Measurements from ENCODE around the gene LARP6. TPM values are rescaled to one million over a fixed set of nuclear protein-coding genes. Genes with fewer than 3 reads are reported as not detected.

Gene LARP6
- not detected in 2 replicates for total RNA-seq (2014; rRNA removed; shearing (Covaris generic); ENCODE audit: low replicate concordance)

DNA sequence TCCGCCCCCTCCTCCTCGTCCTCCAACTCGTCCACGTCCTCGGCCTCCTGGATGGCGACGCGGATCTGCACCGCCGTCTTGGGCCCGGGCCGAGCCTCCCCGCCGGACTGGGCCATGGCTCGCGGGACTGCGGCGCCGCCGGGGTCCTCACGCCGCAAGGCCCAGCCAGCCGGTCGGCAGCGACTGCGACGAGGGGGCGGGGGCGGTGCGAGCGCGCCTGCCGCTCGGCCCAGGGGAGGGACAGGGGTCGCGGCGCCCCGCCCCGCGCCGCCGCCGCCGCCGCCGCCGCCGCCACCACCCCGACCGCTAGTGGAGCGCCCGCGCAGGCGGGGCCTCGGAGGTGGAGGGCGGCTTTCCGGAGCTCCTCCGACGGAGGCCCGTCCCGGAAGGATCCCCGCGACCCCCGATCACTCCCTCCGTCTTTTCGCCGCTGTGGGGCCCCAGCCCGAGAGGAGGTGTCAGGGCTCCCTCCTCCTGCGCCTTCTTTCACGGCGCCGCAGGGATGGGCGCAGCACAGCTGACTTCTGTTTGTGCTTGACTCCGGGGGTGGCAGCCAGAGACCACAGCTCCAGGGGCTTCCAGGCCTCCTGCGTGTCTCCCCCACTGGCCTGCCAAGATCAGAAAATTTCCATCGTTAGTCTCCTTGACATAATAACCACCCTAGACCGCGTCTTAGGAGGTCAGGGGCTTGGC lies at the start of gene LARP6:
TSS of gene LARP6 (minus strand) at position 185 of the 693 bp plus-strand sequence. CDS start at position 116, 69 bp downstream.
- Histone ChIP-seq H3K9me3 (ENCODE audit: low read length) (no peaks in the 10 kb centered on the region), H3K36me3 (ENCODE audit: insufficient read depth, low read length) (no peaks in the 10 kb centered on the region), H3K27ac (ENCODE audit: low read length) (no peak within 1 kb of the TSS), H3K4me1 (ENCODE audit: low read length) (peaks cover 2% of the 10 kb centered on the region; the same call in 1 of the 2 replicates), H3K9me2 (replicated peaks; ENCODE audit: insufficient read depth, low read length) (no peaks in the 10 kb centered on the region), H3K4me2 (ENCODE audit: low read depth, low read length, poor library complexity, severe bottlenecking) (no peak within 1 kb of the TSS), H2AFZ (ENCODE audit: low read length) (no peak within 1 kb of the TSS), H3K4me3 (ENCODE audit: low read length) (no peak within 1 kb of the TSS), H4K20me1 (ENCODE audit: insufficient read depth, low read depth, low read length) (no peaks in the 10 kb centered on the region), H3K9ac (ENCODE audit: low read length) (no peak within 1 kb of the TSS), H3K79me2 (ENCODE audit: low read length) (no peaks in the 10 kb centered on the region), H3K27me3 (ENCODE audit: low read length) (no peaks in the 10 kb centered on the region)
- DNase-seq, result no peak

DNA sequence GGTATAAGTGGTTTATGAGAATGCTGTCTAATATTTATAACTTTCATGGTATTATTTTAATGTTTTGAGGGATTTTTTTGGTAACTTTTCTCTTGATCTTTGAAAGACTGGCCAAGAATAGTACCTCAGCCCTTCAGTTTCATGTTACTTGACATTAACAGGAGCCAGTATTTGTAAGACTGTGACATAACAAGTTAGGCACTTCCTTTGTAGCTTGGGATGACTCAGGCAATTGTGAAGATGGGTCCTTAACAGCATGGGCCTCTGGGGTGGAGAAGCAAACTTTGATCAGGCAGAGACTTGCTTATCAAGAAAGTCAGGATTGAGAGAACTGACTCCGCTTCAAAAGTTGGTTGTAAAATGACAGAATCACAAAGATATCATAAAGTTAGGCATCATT lies 48.1 kb upstream of the LARP6 start:
- H3K79me2 ChIP-seq (ENCODE audit: low read length), result no peaks in the 10 kb centered on the region
- H3K27ac ChIP-seq (ENCODE audit: low read length), result no peak overlapping the region
- H3K36me3 ChIP-seq (ENCODE audit: insufficient read depth, low read length), result no peaks in the 10 kb centered on the region
- H4K20me1 ChIP-seq (ENCODE audit: insufficient read depth, low read depth, low read length), result no peaks in the 10 kb centered on the region
- no peak overlapping the region for H3K4me2 ChIP-seq (ENCODE audit: low read depth, low read length, poor library complexity, severe bottlenecking)
- no peaks in the 10 kb centered on the region for H3K4me1 ChIP-seq (ENCODE audit: low read length)
- H2AFZ ChIP-seq (ENCODE audit: low read length), result no peak overlapping the region
- H3K9ac ChIP-seq (ENCODE audit: low read length), result no peak overlapping the region
- DNase-seq, result no peak
- H3K27me3 ChIP-seq (ENCODE audit: low read length), result no peaks in the 10 kb centered on the region
- no peaks in the 10 kb centered on the region for H3K9me3 ChIP-seq (ENCODE audit: low read length)
- H3K4me3 ChIP-seq (ENCODE audit: low read length), result no peak overlapping the region
- no peaks in the 10 kb centered on the region for H3K9me2 ChIP-seq (replicated peaks; ENCODE audit: insufficient read depth, low read length)

- H3K9ac ChIP-seq (ENCODE audit: low read length), result no peak overlapping the region
- no peak overlapping the region for H3K27ac ChIP-seq (ENCODE audit: low read length)
- no peak overlapping the region for H3K4me3 ChIP-seq (ENCODE audit: low read length)
- H3K4me2 ChIP-seq (ENCODE audit: low read depth, low read length, poor library complexity, severe bottlenecking), result no peak overlapping the region
- no peaks in the 10 kb centered on the region for H3K79me2 ChIP-seq (ENCODE audit: low read length)
- no peak overlapping the region for H2AFZ ChIP-seq (ENCODE audit: low read length)
- no peaks in the 10 kb centered on the region for H4K20me1 ChIP-seq (ENCODE audit: insufficient read depth, low read depth, low read length)
- H3K4me1 ChIP-seq (ENCODE audit: low read length), result no peaks in the 10 kb centered on the region
- DNase-seq, result no peak
- no peaks in the 10 kb centered on the region for H3K9me3 ChIP-seq (ENCODE audit: low read length)
- no peaks in the 10 kb centered on the region for H3K27me3 ChIP-seq (ENCODE audit: low read length)
- no peaks in the 10 kb centered on the region for H3K9me2 ChIP-seq (replicated peaks; ENCODE audit: insufficient read depth, low read length)
- H3K36me3 ChIP-seq (ENCODE audit: insufficient read depth, low read length), result no peaks in the 10 kb centered on the region
These were observed 39.1 kb upstream of the LARP6 start for GRCh38 chr15:70892912-70893560.

GRCh38 chr15:70892002-70892911 lies 38.3 kb upstream of the LARP6 start, which contains the start of the genes LRRC49 and THAP10:
Gene LRRC49 (plus strand): TSS chr15:70892826. CDS start chr15:70892895, 69 bp downstream.
Gene THAP10 (minus strand): TSS chr15:70892433. CDS start chr15:70892272, 161 bp downstream.
- Histone ChIP-seq H3K4me1 (ENCODE audit: low read length) (no peaks in the 10 kb centered on the region), H3K9ac (ENCODE audit: low read length) (no peak within 1 kb of the TSS), H4K20me1 (ENCODE audit: insufficient read depth, low read depth, low read length) (no peaks in the 10 kb centered on the region), H3K9me3 (ENCODE audit: low read length) (no peaks in the 10 kb centered on the region), H3K79me2 (ENCODE audit: low read length) (no peaks in the 10 kb centered on the region), H3K4me3 (ENCODE audit: low read length) (no peak within 1 kb of the TSS), H3K27me3 (ENCODE audit: low read length) (no peaks in the 10 kb centered on the region), H3K9me2 (replicated peaks; ENCODE audit: insufficient read depth, low read length) (no peaks in the 10 kb centered on the region), H2AFZ (ENCODE audit: low read length) (no peak within 1 kb of the TSS), H3K4me2 (ENCODE audit: low read depth, low read length, poor library complexity, severe bottlenecking) (no peak within 1 kb of the TSS), H3K36me3 (ENCODE audit: insufficient read depth, low read length) (no peaks in the 10 kb centered on the region), H3K27ac (ENCODE audit: low read length) (no peak within 1 kb of the TSS)
- DNase-seq, result no peak

GRCh38 chr15:70882361-70882760 lies 28.4 kb upstream of the LARP6 start:
- H3K27ac ChIP-seq (ENCODE audit: low read length), result no peak overlapping the region
- H3K4me3 ChIP-seq (ENCODE audit: low read length), result no peak overlapping the region

GRCh38 chr15:70880781-70881180 lies 26.8 kb upstream of the LARP6 start:
- Histone ChIP-seq H3K9me3 (ENCODE audit: low read length) (no peaks in the 10 kb centered on the region), H3K4me2 (ENCODE audit: low read depth, low read length, poor library complexity, severe bottlenecking) (no peak overlapping the region), H3K4me3 (ENCODE audit: low read length) (no peak overlapping the region), H2AFZ (ENCODE audit: low read length) (no peak overlapping the region), H3K27me3 (ENCODE audit: low read length) (no peaks in the 10 kb centered on the region), H3K79me2 (ENCODE audit: low read length) (no peaks in the 10 kb centered on the region), H3K36me3 (ENCODE audit: insufficient read depth, low read length) (no peaks in the 10 kb centered on the region), H3K9ac (ENCODE audit: low read length) (no peak overlapping the region), H4K20me1 (ENCODE audit: insufficient read depth, low read depth, low read length) (no peaks in the 10 kb centered on the region), H3K4me1 (ENCODE audit: low read length) (no peaks in the 10 kb centered on the region), H3K9me2 (replicated peaks; ENCODE audit: insufficient read depth, low read length) (no peaks in the 10 kb centered on the region), H3K27ac (ENCODE audit: low read length) (no peak overlapping the region)
- no peak for DNase-seq

More at GRCh38 chr15:70882361-70882760, 28.4 kb upstream of the LARP6 start:
- H3K4me2 ChIP-seq (ENCODE audit: low read depth, low read length, poor library complexity, severe bottlenecking), result no peak overlapping the region
- no peak for DNase-seq
- no peaks in the 10 kb centered on the region for H3K36me3 ChIP-seq (ENCODE audit: insufficient read depth, low read length)
- no peaks in the 10 kb centered on the region for H3K9me3 ChIP-seq (ENCODE audit: low read length)
- no peaks in the 10 kb centered on the region for H3K4me1 ChIP-seq (ENCODE audit: low read length)
- no peaks in the 10 kb centered on the region for H4K20me1 ChIP-seq (ENCODE audit: insufficient read depth, low read depth, low read length)
- H3K27me3 ChIP-seq (ENCODE audit: low read length), result no peaks in the 10 kb centered on the region
- no peaks in the 10 kb centered on the region for H3K9me2 ChIP-seq (replicated peaks; ENCODE audit: insufficient read depth, low read length)
- no peak overlapping the region for H3K9ac ChIP-seq (ENCODE audit: low read length)
- no peak overlapping the region for H2AFZ ChIP-seq (ENCODE audit: low read length)
- no peaks in the 10 kb centered on the region for H3K79me2 ChIP-seq (ENCODE audit: low read length)

GRCh38 chr15:70879401-70879800 lies 25.4 kb upstream of the LARP6 start:
- H3K9ac ChIP-seq (ENCODE audit: low read length), result no peak overlapping the region
- no peaks in the 10 kb centered on the region for H3K79me2 ChIP-seq (ENCODE audit: low read length)
- no peak overlapping the region for H3K27ac ChIP-seq (ENCODE audit: low read length)
- H3K9me2 ChIP-seq (replicated peaks; ENCODE audit: insufficient read depth, low read length), result no peaks in the 10 kb centered on the region
- H2AFZ ChIP-seq (ENCODE audit: low read length), result no peak overlapping the region
- H3K9me3 ChIP-seq (ENCODE audit: low read length), result no peaks in the 10 kb centered on the region
- no peaks in the 10 kb centered on the region for H3K27me3 ChIP-seq (ENCODE audit: low read length)
- H3K4me1 ChIP-seq (ENCODE audit: low read length), result no peaks in the 10 kb centered on the region
- no peak for DNase-seq
- no peaks in the 10 kb centered on the region for H4K20me1 ChIP-seq (ENCODE audit: insufficient read depth, low read depth, low read length)
- no peaks in the 10 kb centered on the region for H3K36me3 ChIP-seq (ENCODE audit: insufficient read depth, low read length)
- H3K4me3 ChIP-seq (ENCODE audit: low read length), result no peak overlapping the region
- no peak overlapping the region for H3K4me2 ChIP-seq (ENCODE audit: low read depth, low read length, poor library complexity, severe bottlenecking)

GRCh38 chr15:70876683-70877082 lies 22.7 kb upstream of the LARP6 start:
- Histone ChIP-seq H3K4me1 (ENCODE audit: low read length) (no peaks in the 10 kb centered on the region), H2AFZ (ENCODE audit: low read length) (no peak overlapping the region), H3K27me3 (ENCODE audit: low read length) (no peaks in the 10 kb centered on the region), H3K36me3 (ENCODE audit: insufficient read depth, low read length) (no peaks in the 10 kb centered on the region), H3K4me3 (ENCODE audit: low read length) (no peak overlapping the region), H3K27ac (ENCODE audit: low read length) (no peak overlapping the region), H3K79me2 (ENCODE audit: low read length) (no peaks in the 10 kb centered on the region), H4K20me1 (ENCODE audit: insufficient read depth, low read depth, low read length) (no peaks in the 10 kb centered on the region), H3K4me2 (ENCODE audit: low read depth, low read length, poor library complexity, severe bottlenecking) (no peak overlapping the region), H3K9me2 (replicated peaks; ENCODE audit: insufficient read depth, low read length) (no peaks in the 10 kb centered on the region), H3K9ac (ENCODE audit: low read length) (no peak overlapping the region), H3K9me3 (ENCODE audit: low read length) (no peaks in the 10 kb centered on the region)
- DNase-seq, result no peak

Data from Karpas-422 (cell line).